22Rv1 (cell line): Measurements from ENCODE around the gene JMJD1C.

ENCODE experiments used
- ZFX ChIP-seq: fragments of 450-650 bp; IDR thresholded peaks from 2 replicates; pipeline ENCODE4 v1.6.1; 2017; ENCODE audit warnings: antibody characterized with exemption, borderline replicate concordance
- TF ChIP-seq, protein P1 (sequence below): fragments of 450-650 bp; IDR thresholded peaks from 2 replicates; pipeline ENCODE4 v1.5.1; 2017; ENCODE audit warnings: mild to moderate bottlenecking

DNA sequence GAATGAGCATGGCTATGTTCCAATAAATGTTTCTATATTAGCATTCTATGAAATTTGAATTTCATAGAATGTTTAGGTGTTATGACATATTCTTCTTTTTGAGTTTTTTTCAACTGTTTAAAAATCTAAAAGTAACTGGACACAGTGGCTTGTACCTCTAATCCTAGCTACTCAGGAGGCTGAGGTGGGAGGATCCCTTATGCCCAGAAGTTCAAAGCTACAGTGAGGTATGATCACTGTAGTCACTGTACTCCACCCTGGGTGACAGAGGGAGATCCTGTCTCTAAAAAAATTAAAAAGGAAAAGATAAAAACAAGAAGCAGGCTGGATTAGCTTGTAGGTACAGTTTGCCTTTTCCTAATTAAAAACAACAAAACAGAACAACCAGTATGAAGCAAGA is 237.5 kb downstream of the JMJD1C start:
- TF ChIP-seq, protein P1, sequence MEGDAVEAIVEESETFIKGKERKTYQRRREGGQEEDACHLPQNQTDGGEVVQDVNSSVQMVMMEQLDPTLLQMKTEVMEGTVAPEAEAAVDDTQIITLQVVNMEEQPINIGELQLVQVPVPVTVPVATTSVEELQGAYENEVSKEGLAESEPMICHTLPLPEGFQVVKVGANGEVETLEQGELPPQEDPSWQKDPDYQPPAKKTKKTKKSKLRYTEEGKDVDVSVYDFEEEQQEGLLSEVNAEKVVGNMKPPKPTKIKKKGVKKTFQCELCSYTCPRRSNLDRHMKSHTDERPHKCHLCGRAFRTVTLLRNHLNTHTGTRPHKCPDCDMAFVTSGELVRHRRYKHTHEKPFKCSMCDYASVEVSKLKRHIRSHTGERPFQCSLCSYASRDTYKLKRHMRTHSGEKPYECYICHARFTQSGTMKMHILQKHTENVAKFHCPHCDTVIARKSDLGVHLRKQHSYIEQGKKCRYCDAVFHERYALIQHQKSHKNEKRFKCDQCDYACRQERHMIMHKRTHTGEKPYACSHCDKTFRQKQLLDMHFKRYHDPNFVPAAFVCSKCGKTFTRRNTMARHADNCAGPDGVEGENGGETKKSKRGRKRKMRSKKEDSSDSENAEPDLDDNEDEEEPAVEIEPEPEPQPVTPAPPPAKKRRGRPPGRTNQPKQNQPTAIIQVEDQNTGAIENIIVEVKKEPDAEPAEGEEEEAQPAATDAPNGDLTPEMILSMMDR: no peak
- no peak for TF ChIP-seq ZFX
